Sigmoid colon (tissue), 7 donors: ENCODE data around the gene USF1. TPM values are rescaled to one million over a fixed set of nuclear protein-coding genes. Genes with fewer than 3 reads are reported as not detected.
"Not testable (repeated sequence)": the region's sequence is repeated elsewhere in the genome, so short reads cannot be mapped to it uniquely, and the experiment has no call there.

Experiments used
- DNase-seq: peaks from one replicate; pipeline ENCODE4 v3.0.0-alpha.2; 2019
- H3K27ac ChIP-seq, 4 donors: fragments of 200-600 bp; sonication (generic); one replicate each; pipeline ENCODE4 v1.5.1; 2016 to 2019; ENCODE audit warnings: mild to moderate bottlenecking in 1 of 4
- H3K27me3 ChIP-seq, 3 donors: fragments of 200-600 bp; sonication (generic); one replicate each; pipeline ENCODE4 v1.5.1; 2019; ENCODE audit warnings: mild to moderate bottlenecking in 1 of 3
- H3K36me3 ChIP-seq, 4 donors: fragments of 200-600 bp; sonication (generic); one replicate each; pipeline ENCODE4 v1.5.1; 2016 to 2019
- H3K4me1 ChIP-seq, 4 donors: fragments of 200-600 bp; sonication (generic); one replicate each; pipeline ENCODE4 v1.5.1; 2017 to 2019
- H3K4me3 ChIP-seq, 4 donors: fragments of 200-600 bp; sonication (generic); one replicate each; pipeline ENCODE4 v1.5.1; 2017 to 2019; ENCODE audit warnings: mild to moderate bottlenecking in 2 of 4, moderate library complexity in 1 of 4
- H3K9me3 ChIP-seq, 4 donors: fragments of 200-600 bp in 3 of 4; sonication (generic) in 3 of 4; one replicate each; pipeline versions ENCODE4 v1.5.1 to v1.6.1; 2013 to 2019
- CTCF ChIP-seq, 4 experiments: fragments of 450-650 bp in 3 of 4; fragments of 200-600 bp in 1 of 4; IDR thresholded peaks; one replicate each; pipeline ENCODE4 v1.5.1; 2016 to 2019; ENCODE audit warnings: antibody characterized with exemption in 4 of 4, mild to moderate bottlenecking in 3 of 4, moderate library complexity in 2 of 4
- EP300 ChIP-seq, 4 donors: sonication (generic); formaldehyde crosslinking; IDR thresholded peaks; one replicate each; pipeline ENCODE4 v1.6.1; 2017; ENCODE audit warnings: antibody characterized with exemption in 4 of 4
- POLR2A ChIP-seq, 2 donors: fragments of 450-650 bp; IDR thresholded peaks; one replicate each; pipeline ENCODE4 v1.6.1; 2016; ENCODE audit warnings: antibody characterized with exemption in 2 of 2, mild to moderate bottlenecking in 2 of 2, moderate library complexity in 2 of 2
- POLR2AphosphoS5 ChIP-seq, 4 donors: sonication (generic); formaldehyde crosslinking; IDR thresholded peaks; one replicate each; pipeline ENCODE4 v1.6.1; 2017; ENCODE audit warnings: antibody characterized with exemption in 4 of 4
- WGBS, 2 donors: extraction: QIAGEN DNeasy Blood & Tissue Kit; methylation state at CpG; one replicate each; pipeline ENCODE4 v1.1.7; 2013; 5-methylcytosine and 5-hydroxymethylcytosine counted together
- intact Hi-C: fragments of 100-400 bp; cut with DNase I; formaldehyde crosslinking; loops from one replicate; pipeline ENCODE4 v1.15.1; 2023
- polyA plus RNA-seq, 3 donors: library from polyadenylated mRNA; stranded (reverse); fragments of 200-250 nt; gene quantifications; one replicate each; pipeline ENCODE4 v1.2.3, GENCODE V29; 2013
- total RNA-seq, 4 donors: library from RNA; depleted of rRNA; stranded (reverse); fragments of >200 nt; gene quantifications; one replicate each; pipeline ENCODE4 v1.1.0, GENCODE V29; 2016
- donor health status: healthy with polysubstance abuse.
- donor health status: Bipolar disorder and iron deficiency.
- donor health status: healthy.

The USF1 gene
- total and polyA plus RNA-seq, 7 donors: 25.8 to 84.6 (median 62.4) TPM

- 0 to 2% methylated on average over 36 of the region's 36 CpGs for WGBS, 2 donors
- no peak for DNase-seq
- TF ChIP-seq POLR2A (IDR thresholded peaks at IDR 0.05) (peak in 1 of 2 donors; percentile 35), POLR2AphosphoS5 (IDR thresholded peaks at IDR 0.05) (peak in 3 of 4 donors; percentile 10 to 38 (median 30)), CTCF (IDR thresholded peaks at IDR 0.05) (peak in 1 of 4 experiments; percentile 17), EP300 (IDR thresholded peaks at IDR 0.05) (no peak)
- Histone ChIP-seq H3K4me1 (peaks cover 0 to 17% (median 14%) of the 10 kb centered on the region in 4 donors), H3K9me3 (no peaks in the 10 kb centered on the region), H3K27ac (peak within 1 kb of the TSS; percentile 28 to 76 (median 60)), H3K27me3 (peaks cover 0 to 35% (median 20%) of the 10 kb centered on the region in 3 donors), H3K4me3 (peak within 1 kb of the TSS; percentile 24 to 47 (median 42)), H3K36me3 (no peaks in the 10 kb centered on the region)
- intact Hi-C loops: no loop called here
These were observed 25.1 kb downstream of the USF1 start, which contains the start of gene F11R for GRCh38 chr1:161020509-161021164. TSS of gene F11R (minus strand) at chr1:161021152. CDS start at chr1:161021073, 79 bp downstream.

- intact Hi-C loops: no loop called here
- Histone ChIP-seq H3K4me1 (peaks cover 0 to 17% (median 14%) of the 10 kb centered on the region in 4 donors), H3K4me3 (peak overlapping the region; percentile 24 to 47 (median 42)), H3K36me3 (no peaks in the 10 kb centered on the region), H3K27ac (peak overlapping the region; percentile 28 to 76 (median 60)), H3K27me3 (peaks cover 0 to 35% (median 20%) of the 10 kb centered on the region in 3 donors), H3K9me3 (no peaks in the 10 kb centered on the region)
- 6 to 18% methylated on average over 10 of the region's 10 CpGs for WGBS, 2 donors
- no peak for DNase-seq
- TF ChIP-seq EP300 (IDR thresholded peaks at IDR 0.05): no peak
- no peak for TF ChIP-seq CTCF (IDR thresholded peaks at IDR 0.05)
- TF ChIP-seq POLR2AphosphoS5 (IDR thresholded peaks at IDR 0.05): peak in 2 of 4 donors; percentile 22 to 38
- no peak for TF ChIP-seq POLR2A (IDR thresholded peaks at IDR 0.05)
These were observed 25.9 kb downstream of the USF1 start for GRCh38 chr1:161019751-161020495.

- H3K36me3 ChIP-seq, H3K9me3 ChIP-seq, H3K4me3 ChIP-seq, DNase-seq, intact Hi-C loops: not testable (repeated sequence)
- Histone ChIP-seq H3K4me1 (peaks cover 0 to 17% (median 14%) of the 10 kb centered on the region in 4 donors), H3K27me3 (peaks cover 0 to 35% (median 20%) of the 10 kb centered on the region in 3 donors), H3K27ac (peak overlapping the region in 3 of 4 donors; percentile 8 to 76 (median 25))
- 78 to 90% methylated on average over 15 of the region's 15 CpGs for WGBS, 2 donors
These were observed 26.6 kb downstream of the USF1 start for GRCh38 chr1:161019111-161019660.

GRCh38 chr1:161018631-161018930 is 27.2 kb downstream of the USF1 start:
- no peak overlapping the region for H3K4me3 ChIP-seq
- H3K27me3 ChIP-seq: peaks cover 0 to 35% (median 20%) of the 10 kb centered on the region in 3 donors
- DNase-seq: no peak
- intact Hi-C loops: no loop called here
- H3K9me3 ChIP-seq: no peaks in the 10 kb centered on the region
- 93 to 97% methylated on average over 1 of the region's 1 CpG for WGBS, 2 donors
- TF ChIP-seq CTCF (IDR thresholded peaks at IDR 0.05) (no peak), POLR2A (IDR thresholded peaks at IDR 0.05) (no peak), POLR2AphosphoS5 (IDR thresholded peaks at IDR 0.05) (no peak), EP300 (IDR thresholded peaks at IDR 0.05) (no peak)
- H3K4me1 ChIP-seq: peaks cover 0 to 17% (median 14%) of the 10 kb centered on the region in 4 donors
- peak overlapping the region in 1 of 4 donors; percentile 25 for H3K27ac ChIP-seq
- no peaks in the 10 kb centered on the region for H3K36me3 ChIP-seq
